ENCODE data around the gene LNPEP.

LNPEP gene

DNA sequence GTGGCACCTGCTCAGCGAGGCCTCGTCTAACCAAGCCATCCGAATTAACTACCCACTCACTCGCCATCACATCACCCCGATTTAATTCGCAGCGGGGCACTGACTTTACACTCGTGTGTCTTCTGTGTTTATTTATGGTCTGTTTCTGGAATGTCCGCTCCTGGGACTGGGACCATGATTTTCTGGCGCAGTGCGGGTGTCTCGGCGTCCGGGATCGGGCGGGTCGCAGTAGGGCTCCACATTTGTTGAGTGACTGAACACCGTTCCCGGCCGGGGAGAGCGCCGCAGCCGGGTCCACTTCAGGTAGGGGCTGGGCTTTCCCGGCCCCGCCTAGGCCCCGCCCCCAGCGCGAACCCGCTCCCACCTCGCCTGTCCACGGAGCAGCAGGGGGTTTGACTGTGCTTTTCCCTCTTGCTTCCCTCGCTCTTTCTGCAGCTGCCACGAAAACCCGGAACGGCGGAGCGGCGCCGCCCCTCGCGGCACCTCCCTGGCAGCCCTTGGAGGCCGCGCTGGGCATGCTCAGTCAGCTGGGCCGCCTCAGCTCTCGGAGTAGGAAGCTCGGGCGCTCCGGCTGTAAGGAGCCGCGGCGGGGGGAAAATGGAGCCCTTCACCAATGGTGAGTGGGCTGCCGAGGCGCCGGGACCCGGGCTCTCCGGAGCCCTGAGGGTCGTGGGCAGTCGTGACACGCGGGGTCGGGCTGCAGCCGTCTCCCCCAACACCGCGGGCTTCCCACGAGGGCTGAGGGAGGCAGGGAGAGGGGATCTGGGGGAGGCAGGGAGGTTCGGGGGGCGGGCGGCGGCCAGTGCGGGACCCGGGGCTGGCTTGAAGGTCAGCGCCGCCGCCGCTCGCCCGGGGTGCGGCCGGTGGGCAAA, at the start of gene LNPEP:
Gene LNPEP, plus strand, starts transcription at position 522 of the 872 bp plus-strand sequence. Its CDS starts 76 bp downstream, at position 598.
- in situ Hi-C loops (cut with MboI; ENCODE audit: low sequenced_read_pairs) = no loop called here

DNA sequence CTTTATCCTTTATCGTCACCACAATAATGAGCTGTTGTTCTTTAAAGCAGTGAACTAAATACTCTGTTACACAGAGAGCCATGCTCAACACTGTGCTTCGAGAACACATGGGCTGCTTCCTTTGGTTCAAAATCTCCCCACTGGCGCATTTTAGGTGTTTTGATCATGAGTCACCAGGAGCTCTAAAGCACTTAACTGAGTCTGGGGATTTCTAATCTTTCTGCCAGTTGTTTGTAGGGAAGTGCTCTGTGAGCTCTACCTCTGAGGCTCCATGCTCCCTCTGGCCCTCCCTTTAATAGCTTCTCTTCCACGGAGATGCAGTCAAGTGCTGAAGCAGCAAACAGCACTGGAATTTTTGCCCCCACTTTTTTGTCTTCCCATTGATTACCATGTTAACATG, 42.5 kb upstream of the LNPEP start:
- in situ Hi-C loops (cut with MboI; ENCODE audit: low sequenced_read_pairs) = no loop called here

DNA sequence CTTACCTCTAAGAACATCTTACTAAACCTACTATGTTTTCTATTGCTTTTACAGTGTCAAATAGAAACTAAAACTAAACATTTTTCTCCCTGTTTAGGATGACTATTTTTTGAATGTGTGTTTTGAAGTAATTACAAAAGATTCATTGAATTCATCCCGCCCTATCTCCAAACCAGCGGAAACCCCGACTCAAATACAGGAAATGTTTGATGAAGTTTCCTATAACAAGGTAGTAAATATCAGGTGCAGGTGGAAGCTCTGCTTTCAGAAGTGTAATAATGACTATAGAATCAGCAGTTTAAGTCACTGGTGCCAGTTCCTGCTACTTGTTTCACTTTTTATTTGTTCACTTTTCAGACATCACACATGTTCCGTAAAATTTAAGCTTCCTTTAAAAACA, 39.6 kb upstream of the LNPEP start:
- in situ Hi-C loops (cut with MboI; ENCODE audit: low sequenced_read_pairs) = no loop called here

DNA sequence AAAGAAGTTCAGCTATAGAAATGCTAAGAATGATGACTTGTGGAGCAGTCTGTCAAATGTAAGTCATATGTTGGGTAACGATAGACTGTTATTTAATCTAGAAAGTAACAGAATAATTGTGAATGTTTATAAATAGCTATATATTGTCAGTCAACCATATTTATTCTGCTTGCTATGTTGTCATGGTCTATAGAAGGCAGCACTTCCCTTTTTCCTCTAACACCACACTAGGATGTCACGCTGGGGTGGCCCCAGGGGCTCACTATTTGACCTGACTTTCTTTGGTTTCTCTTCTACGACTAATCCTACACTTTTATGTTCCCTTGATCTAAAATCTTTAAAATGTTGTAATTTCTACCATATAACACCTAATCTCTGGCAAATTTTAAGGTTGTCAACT, 39.1 kb upstream of the LNPEP start:
- in situ Hi-C loops (cut with MboI; ENCODE audit: low sequenced_read_pairs) = no loop called here

DNA sequence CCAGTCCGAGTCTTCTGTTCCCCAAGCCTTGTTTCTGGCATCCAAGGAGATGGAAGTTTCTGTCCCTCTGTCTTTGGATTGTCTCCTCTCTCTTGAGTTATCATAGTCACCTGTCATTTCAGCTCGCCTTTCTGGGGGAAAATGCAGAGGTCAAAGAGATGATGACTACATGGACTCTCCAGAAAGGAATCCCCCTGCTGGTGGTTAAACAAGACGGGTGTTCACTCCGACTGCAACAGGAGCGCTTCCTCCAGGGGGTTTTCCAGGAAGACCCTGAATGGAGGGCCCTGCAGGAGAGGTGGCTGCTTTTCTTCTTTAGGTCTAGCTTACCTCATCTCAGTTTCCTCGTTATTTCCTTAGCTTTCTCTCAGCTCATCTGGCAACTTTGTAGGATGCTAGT, 34.5 kb upstream of the LNPEP start:
- in situ Hi-C loops (cut with MboI; ENCODE audit: low sequenced_read_pairs) = no loop called here

DNA sequence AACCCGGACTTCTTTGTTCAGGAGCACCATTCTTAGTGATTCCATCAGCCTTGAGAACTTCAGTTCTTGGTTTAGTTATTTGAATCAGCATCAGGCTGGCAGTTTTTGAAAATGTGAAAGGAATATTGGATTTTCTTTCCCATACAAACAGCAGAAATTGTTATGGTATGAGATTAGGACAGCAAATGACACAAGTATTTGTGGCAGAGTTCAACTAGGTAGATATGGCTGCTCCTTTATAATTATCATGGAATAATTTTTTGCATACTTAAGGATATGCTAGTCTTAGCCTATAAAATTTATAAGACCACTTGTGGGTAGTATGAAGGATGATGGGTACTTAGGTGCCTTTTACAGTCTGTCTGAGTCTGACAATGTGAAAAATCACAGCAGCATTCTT, 34.0 kb upstream of the LNPEP start:
- in situ Hi-C loops (cut with MboI; ENCODE audit: low sequenced_read_pairs) = no loop called here

DNA sequence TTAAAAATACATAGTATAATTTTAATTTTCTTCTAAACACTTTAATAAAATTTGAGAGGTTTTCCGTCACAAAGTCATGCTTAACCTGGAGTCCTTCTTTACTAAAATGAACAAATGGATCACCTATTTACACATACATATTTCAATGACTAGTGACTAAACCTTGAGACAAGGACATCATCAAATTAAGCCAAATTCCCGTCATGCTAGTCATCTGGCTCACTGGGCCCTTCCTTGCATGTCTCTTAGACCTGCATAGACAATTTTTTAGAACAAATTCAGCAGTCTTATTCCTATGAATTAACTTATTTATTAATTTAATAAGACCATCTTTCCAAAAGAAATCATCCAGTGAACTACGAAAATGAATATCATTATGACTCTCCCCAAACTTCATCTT, 33.0 kb upstream of the LNPEP start:
- in situ Hi-C loops (cut with MboI; ENCODE audit: low sequenced_read_pairs) = no loop called here

DNA sequence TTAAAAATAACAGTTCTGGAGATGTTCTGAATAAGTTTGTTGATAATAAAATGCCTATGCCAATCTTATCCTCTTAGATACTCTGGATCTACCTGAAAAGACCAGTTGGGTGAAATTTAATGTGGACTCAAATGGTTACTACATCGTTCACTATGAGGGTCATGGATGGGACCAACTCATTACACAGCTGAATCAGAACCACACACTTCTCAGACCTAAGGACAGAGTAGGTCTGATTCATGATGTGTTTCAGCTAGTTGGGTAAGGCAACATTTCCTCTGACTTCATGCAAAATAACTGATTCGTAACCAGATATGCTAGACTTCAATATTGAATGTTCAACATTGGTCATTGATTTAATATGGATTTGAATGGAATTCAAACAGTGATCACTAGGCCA, 32.6 kb upstream of the LNPEP start:
- in situ Hi-C loops (cut with MboI; ENCODE audit: low sequenced_read_pairs) = no loop called here

DNA sequence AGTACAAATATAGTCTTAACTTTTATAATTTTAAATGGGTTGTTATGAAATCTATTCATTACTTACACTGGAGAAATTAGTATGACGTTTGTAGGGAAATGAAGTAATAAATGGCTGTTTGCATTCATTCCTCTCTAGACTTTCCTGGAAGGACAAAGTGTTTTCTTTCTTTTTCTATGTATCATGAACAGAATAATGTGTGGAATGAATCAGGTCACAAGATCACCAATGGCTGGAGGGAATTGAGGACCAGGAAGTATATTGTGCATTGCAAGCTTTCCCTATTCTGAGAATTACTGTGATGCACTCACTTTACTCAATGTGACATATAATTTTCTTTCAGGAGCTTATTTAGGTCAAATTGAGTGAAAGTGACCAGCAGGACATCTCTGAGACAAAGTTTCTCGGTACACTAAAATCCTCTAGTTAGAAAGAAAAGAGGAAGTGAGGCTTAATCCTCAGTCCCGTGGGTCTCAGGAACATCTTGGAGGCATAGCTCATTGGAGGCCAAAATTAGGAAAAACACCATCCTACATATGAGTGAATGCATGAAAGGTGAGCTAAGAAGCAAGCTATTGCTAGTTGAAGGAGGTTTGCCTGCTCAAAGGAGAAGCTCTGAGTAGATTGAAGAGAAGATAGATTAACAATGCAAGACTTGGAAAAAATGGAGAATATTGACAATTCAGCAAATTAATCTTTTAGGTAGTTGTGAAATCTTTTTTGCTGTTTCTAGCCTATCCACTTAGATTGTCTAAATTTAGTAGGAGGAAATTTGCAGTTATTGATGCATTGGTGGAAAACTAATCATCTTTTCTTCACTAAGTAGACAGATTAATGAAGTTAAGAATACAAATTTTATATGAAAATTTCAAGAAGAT, 31.6 kb upstream of the LNPEP start:
- in situ Hi-C loops (cut with MboI; ENCODE audit: low sequenced_read_pairs) = no loop called here

DNA sequence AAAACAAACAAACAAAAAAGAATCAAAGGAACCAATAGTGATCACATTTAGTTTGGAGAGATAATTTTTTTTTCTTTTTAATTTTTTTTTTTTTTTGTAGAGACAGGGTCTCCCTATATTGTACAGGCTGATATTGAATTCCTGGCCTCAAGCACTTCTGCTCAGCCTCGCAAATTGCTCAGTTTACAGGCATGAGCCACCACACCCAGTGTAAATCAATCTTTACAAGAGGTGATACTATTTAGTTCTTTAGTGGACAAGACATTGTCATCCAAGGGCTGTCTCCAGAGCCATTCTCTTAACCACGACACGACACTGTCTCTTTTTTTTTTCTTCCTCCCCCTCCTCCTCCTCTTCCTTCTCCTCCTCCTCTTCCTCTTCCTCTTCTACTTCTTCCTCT, 30.0 kb upstream of the LNPEP start:
- in situ Hi-C loops (cut with MboI; ENCODE audit: low sequenced_read_pairs) = no loop called here

DNA sequence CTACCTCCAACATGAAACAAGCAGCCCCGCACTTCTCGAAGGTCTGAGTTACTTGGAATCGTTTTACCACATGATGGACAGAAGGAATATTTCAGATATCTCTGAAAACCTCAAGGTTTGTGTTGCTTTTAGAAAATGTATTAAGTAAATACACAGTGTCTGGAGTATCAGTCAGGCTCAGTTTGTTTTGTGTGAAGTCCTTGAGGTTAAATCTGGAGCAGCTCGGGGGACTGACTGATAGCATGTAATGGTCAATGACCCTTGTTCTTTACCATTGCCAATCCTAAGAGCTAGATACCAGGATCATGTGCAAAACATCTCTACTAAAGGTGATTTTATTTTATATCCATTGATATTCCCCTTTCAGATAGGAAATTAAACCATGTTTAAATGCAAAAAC, 26.9 kb upstream of the LNPEP start:
- in situ Hi-C loops (cut with MboI; ENCODE audit: low sequenced_read_pairs) = no loop called here

DNA sequence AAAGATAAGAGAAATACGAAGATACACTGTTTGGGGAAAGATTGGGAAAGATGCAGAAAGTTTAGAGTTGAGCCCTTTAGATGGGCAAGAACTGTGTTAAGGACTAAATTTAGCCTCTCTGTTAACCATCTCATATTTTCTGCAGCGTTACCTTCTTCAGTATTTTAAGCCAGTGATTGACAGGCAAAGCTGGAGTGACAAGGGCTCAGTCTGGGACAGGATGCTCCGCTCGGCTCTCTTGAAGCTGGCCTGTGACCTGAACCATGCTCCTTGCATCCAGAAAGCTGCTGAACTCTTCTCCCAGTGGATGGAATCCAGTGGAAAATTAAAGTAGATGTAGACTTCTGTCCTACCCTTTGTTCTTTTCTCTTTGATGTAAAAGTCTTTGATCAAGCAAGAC, 26.4 kb upstream of the LNPEP start:
- in situ Hi-C loops (cut with MboI; ENCODE audit: low sequenced_read_pairs) = no loop called here

DNA sequence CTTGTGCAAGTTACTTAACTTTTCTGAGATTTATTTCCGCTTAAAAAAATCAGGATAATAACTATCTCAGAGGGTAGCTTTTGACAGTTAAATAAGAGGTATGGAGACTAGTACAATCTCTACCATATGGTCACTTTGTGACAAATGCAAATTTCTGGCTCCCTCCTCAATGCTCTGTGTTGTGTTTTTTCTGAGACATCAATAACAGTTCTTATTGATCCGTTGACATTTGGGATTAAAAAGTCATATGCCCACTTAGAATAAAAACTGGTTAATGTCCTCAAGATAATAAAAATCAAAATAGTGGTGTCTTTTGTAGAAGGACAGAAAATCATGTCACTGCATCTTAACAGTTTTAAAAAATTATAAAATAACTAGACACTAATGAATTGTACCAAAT, 24.7 kb upstream of the LNPEP start:
- in situ Hi-C loops (cut with MboI; ENCODE audit: low sequenced_read_pairs) = no loop called here

DNA sequence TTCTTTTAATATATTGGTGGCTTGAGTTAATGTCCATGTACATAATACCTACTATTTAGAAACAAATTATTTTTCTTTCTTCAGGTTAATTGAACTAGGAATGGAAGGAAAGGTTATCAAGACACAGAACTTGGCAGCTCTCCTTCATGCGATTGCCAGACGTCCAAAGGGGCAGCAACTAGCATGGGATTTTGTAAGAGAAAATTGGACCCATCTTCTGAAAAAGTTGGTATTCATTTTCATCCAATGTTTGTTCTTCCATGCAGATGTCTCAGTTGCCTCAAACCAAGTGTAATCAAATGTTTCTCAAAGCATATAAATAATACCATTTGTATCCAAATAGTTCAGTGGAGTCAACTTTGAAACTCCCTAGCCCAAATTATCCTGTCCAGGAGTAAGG, 22.6 kb upstream of the LNPEP start:
- in situ Hi-C loops (cut with MboI; ENCODE audit: low sequenced_read_pairs) = no loop called here

DNA sequence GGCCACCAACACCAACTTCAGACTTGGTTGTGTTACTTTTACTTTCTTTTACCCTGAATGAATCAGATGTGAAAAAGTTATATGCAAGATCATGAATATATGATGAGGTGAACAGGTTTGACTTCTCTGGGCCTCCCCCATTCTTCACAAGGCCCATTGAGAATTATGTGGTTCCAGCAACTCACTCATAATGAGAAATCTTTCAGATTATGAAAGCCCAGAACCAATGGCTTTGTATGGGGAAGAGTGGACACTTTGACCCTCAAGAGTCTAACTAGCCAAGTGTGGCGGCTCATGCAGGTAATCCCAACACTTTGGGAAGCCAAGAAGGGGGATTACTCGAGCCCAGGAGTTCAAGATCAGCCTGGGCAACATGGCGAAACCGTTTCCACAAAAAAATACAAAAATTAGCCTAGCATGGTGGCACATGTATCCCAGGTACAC, 16.1 kb upstream of the LNPEP start:
- in situ Hi-C loops (cut with MboI; ENCODE audit: low sequenced_read_pairs) = no loop called here

DNA sequence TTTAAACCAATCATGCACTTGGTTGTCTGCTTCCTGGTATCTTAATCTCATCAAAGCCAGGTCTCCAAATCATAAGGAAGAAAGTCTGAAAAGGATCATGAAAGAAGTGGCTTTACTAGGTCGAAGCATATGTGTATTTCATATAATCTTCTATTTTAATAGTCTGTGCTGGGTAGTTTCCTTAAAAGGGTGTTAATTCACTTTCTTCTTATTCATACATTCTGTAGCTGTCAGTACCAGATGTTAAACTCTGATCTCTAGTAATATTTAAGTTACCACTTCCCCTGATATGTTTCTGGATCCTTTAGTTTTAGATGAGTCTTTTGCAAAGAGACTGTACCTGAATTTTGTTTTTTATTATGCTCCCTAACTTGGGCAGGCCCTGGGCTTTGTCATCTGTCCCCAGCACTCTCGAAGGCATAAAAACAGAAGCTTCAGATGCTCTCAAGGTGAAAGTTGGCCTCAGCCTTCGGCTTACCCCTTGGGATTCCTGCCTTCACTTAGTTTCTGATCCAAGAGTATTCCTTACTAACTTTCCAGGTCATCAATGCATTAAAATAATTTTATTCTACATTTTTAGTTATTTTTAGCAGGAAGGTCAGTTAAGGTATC, 15.0 kb upstream of the LNPEP start:
- in situ Hi-C loops (cut with MboI; ENCODE audit: low sequenced_read_pairs) = no loop called here

DNA sequence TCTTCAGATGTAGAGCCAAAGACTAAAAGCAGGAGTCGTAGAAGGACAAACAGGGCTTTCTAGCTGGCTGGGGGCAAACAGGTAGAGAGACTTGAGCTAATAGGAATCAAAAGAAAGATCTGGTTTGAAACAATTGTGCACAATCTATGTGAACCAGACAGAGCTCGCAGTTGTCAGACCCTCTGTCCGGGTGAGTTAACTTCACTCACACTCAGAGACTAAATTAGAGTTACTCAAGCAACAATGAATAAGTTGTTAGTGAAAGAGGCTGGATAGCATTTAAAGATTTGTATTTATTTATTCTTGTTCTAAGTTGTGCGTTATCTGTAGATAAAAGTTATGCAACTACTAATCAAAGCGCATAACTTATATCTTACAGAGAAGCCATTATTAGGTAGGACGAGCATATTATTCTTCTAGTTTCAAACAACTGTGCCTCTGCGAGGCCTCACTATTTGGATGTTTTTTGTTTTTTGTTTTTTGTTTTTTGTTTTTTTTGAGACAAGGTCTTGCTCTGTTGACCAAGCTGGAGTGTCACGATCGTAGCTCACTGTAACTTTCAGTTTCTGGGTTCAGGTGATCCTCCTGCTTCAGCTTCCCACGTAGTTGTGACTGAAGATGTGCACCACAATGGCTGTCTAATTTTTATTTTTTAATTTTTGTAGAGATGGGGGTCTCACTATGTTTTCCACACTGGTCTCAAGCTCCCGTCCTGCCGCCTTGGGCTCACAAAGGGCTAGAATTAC, 13.2 kb upstream of the LNPEP start:
- in situ Hi-C loops (cut with MboI; ENCODE audit: low sequenced_read_pairs) = no loop called here

DNA sequence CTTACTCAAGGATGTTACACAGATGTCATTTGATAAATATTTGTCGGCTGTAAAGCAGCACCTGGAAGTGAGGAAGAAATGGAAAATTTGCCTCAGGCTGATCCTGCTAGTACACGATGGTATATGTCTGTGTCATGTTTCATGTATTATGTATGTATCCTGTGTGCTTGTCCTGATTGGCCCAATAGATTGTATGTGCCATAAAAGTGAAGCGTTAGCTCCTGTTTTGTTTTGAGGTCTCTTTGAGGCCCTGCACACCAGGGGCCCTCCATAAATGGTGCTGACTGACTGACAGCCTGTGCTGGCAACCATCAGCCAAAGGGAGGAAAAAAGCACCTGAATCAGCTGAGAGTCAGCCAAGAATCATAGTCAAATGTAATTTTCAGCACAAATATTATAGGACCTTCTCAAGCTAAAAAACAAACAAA, 11.8 kb upstream of the LNPEP start:
- in situ Hi-C loops (cut with MboI; ENCODE audit: low sequenced_read_pairs) = no loop called here

DNA sequence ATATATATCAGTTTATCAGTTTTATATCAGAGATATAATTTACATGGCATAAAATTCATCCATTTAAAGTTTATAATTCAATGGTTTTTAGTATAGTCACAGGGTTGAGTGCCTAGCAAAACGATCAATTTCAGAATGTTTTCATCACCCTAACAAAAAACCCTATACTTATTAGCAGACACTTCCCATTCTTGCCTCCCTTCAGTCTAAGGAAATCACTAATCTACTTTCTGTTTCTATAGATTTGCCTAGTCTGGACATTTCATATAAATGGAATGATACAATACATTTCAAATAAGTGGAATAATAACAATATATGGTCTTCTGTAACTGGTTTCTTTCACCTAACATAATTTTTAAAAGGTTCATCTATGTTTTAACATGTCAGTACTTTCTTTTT, 9.6 kb upstream of the LNPEP start:
- in situ Hi-C loops (cut with MboI; ENCODE audit: low sequenced_read_pairs) = no loop called here

DNA sequence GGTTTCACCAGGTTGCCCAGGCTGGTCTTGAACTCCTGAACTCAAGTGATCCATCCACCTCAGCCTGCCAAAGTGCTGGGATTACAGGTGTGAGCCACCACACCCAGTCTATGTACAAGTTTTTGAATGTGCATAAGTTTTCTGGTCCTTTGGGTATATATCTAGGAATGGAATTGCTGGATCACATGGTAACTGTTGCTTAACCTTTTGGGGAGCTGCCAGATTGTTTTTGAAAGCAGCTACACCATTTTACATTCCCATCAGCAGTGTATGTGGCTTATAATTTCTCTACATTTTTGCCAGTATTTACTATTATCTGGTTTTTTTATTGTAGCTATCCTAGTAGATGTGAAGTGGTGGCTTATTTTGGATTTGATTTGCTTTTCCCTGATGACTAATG, 8.9 kb upstream of the LNPEP start:
- in situ Hi-C loops (cut with MboI; ENCODE audit: low sequenced_read_pairs) = no loop called here

All from HL-60/S4 (cell line).